Liver (tissue), 9 donors: Measurements from ENCODE around the gene MAVS. TPM values are rescaled to one million over a fixed set of nuclear protein-coding genes. Genes with fewer than 3 reads are reported as not detected.
A peak's percentile ranks its signal among the peaks of the same experiment; 100 is the strongest.

Source experiments
- DNase-seq: peaks from one replicate; pipeline ENCODE4 v3.0.0-alpha.2; 2017; ENCODE audit warnings: low spot score
- H3K27ac ChIP-seq, 2 donors: one replicate each; pipeline ENCODE4 v1.7.0; 2013; ENCODE audit warnings: inconsistent platforms in 2 of 2, low read length in 2 of 2, control low read depth in 1 of 2, low read depth in 1 of 2, mild to moderate bottlenecking in 1 of 2
- H3K27me3 ChIP-seq, 4 donors: one replicate each; pipeline versions ENCODE4 v1.6.1 to v1.7.0; 2013; ENCODE audit warnings: low read length in 3 of 4, inconsistent platforms in 1 of 4, mild to moderate bottlenecking in 1 of 4, moderate library complexity in 1 of 4; ENCODE audit not compliant: control insufficient read depth in 4 of 4, insufficient read depth in 4 of 4
- H3K36me3 ChIP-seq, 4 donors: one replicate each; pipeline versions ENCODE4 v1.6.1 to v1.7.0; 2013; ENCODE audit warnings: low read length in 3 of 4, mild to moderate bottlenecking in 3 of 4, low read depth in 1 of 4, moderate library complexity in 1 of 4; ENCODE audit not compliant: control insufficient read depth in 4 of 4, insufficient read depth in 3 of 4
- H3K4me1 ChIP-seq, 4 donors: one replicate each; pipeline versions ENCODE4 v1.6.1 to v1.7.0; 2013; ENCODE audit warnings: low read length in 3 of 4, mild to moderate bottlenecking in 3 of 4, moderate library complexity in 1 of 4; ENCODE audit not compliant: control insufficient read depth in 4 of 4, insufficient read depth in 4 of 4
- H3K4me3 ChIP-seq, 3 donors: one replicate each; pipeline versions ENCODE4 v1.6.1 to v1.7.0; 2013; ENCODE audit warnings: low read length in 3 of 3, control low read depth in 1 of 3, low read depth in 1 of 3, mild to moderate bottlenecking in 1 of 3
- H3K9ac ChIP-seq, 2 donors: one replicate each; pipeline ENCODE4 v1.7.0; 2013; ENCODE audit warnings: low read length in 2 of 2, mild to moderate bottlenecking in 2 of 2, moderate library complexity in 2 of 2, control low read depth in 1 of 2, low read depth in 1 of 2
- H3K9me3 ChIP-seq, 4 donors: one replicate each; pipeline versions ENCODE4 v1.6.1 to v1.7.0; 2013; ENCODE audit warnings: low read length in 3 of 4; ENCODE audit not compliant: control insufficient read depth in 4 of 4
- EGR1 ChIP-seq, 2 donors: IDR thresholded peaks; 2 replicates each; pipeline ENCODE4 v1.6.1; 2016 to 2018; ENCODE audit warnings: antibody characterized with exemption in 2 of 2, low read depth in 2 of 2
- FOXA1 ChIP-seq: IDR thresholded peaks from 2 replicates; pipeline ENCODE4 v1.6.1; 2016; ENCODE audit warnings: antibody characterized with exemption
- FOXA2 ChIP-seq: IDR thresholded peaks from 2 replicates; pipeline ENCODE4 v1.6.1; 2016; ENCODE audit warnings: antibody characterized with exemption
- HNF4A ChIP-seq, 2 donors: conservative IDR thresholded peaks; 2 replicates each; pipeline ENCODE4 v1.6.1; 2016; ENCODE audit warnings: antibody characterized with exemption in 2 of 2, mild to moderate bottlenecking in 2 of 2
- HNF4G ChIP-seq: IDR thresholded peaks from 2 replicates; pipeline ENCODE4 v1.6.1; 2016; ENCODE audit warnings: antibody characterized with exemption
- JUND ChIP-seq, 2 donors: IDR thresholded peaks; 2 replicates each; pipeline ENCODE4 v1.6.1; 2016; ENCODE audit warnings: antibody characterized with exemption in 2 of 2
- MAX ChIP-seq: IDR thresholded peaks from 2 replicates; pipeline ENCODE4 v1.6.1; 2016; ENCODE audit warnings: antibody characterized with exemption
- NR2F2 ChIP-seq: IDR thresholded peaks from 2 replicates; pipeline ENCODE4 v1.6.1; 2016; ENCODE audit warnings: antibody characterized with exemption
- RAD21 ChIP-seq, 2 donors: IDR thresholded peaks; 2 replicates each; pipeline ENCODE4 v1.6.1; 2016; ENCODE audit warnings: antibody characterized with exemption in 2 of 2, mild to moderate bottlenecking in 2 of 2
- REST ChIP-seq: IDR thresholded peaks from 2 replicates; pipeline ENCODE4 v1.6.1; 2016; ENCODE audit warnings: antibody characterized with exemption, mild to moderate bottlenecking
- RXRA ChIP-seq, 2 donors: IDR thresholded peaks; 2 replicates each; pipeline ENCODE4 v1.6.1; 2017 to 2018; ENCODE audit warnings: antibody characterized with exemption in 2 of 2, mild to moderate bottlenecking in 1 of 2
- SP1 ChIP-seq: IDR thresholded peaks from 2 replicates; pipeline ENCODE4 v1.6.1; 2018; ENCODE audit warnings: antibody characterized with exemption, mild to moderate bottlenecking
- YY1 ChIP-seq: IDR thresholded peaks from 2 replicates; pipeline ENCODE4 v1.6.1; 2016; ENCODE audit warnings: antibody characterized with exemption, mild to moderate bottlenecking
- WGBS: extraction: QIAGEN DNeasy Blood & Tissue Kit; methylation state at CpG from one replicate; pipeline ENCODE4 v1.1.7; 2013; 5-methylcytosine and 5-hydroxymethylcytosine counted together
- polyA plus RNA-seq, 2 donors: library from polyadenylated mRNA; stranded (reverse) in 1 of 2; unstranded in 1 of 2; fragments of 200-250 nt in 1 of 2; fragments of >200 nt in 1 of 2; fragmentation: Nextera tagmentation in 1 of 2; extraction: Ambion mirVana in 1 of 2; gene quantifications; one replicate each; pipeline versions ENCODE4 v1.2.1 to v1.2.3, GENCODE V29; 2013 to 2015
- total RNA-seq, 2 donors: library from RNA; depleted of rRNA; stranded (reverse); fragments of >200 nt; gene quantifications; one replicate each; pipeline ENCODE4 v1.2.3, GENCODE V29; 2014
- TF ChIP-seq, protein P1 (sequence below): fragments of 150-350 bp; IDR thresholded peaks from 2 replicates; pipeline ENCODE4 v1.5.1; 2017; ENCODE audit warnings: improper control_type of control experiment, low read depth, low read length; ENCODE audit not compliant: missing input control
- TF ChIP-seq, protein P2 (sequence below): IDR thresholded peaks from 2 replicates; pipeline ENCODE4 v1.6.1; 2016; ENCODE audit warnings: antibody characterized with exemption
- donor health status: healthy.
- donor health status: healthy.
- donor health status: healthy.
- donor health status: healthy.
- donor health status: healthy.

MAVS gene
- total RNA-seq (10 to 100 TPM; 17.2 to 20.9 TPM), polyA plus RNA-seq (1 to 10 TPM; 4.7 to 6.5 TPM)

- H3K9ac ChIP-seq, result peak within 1 kb of the TSS; percentile 82 to 95
- DNase-seq, result peak; percentile 92
- TF ChIP-seq, protein P1, sequence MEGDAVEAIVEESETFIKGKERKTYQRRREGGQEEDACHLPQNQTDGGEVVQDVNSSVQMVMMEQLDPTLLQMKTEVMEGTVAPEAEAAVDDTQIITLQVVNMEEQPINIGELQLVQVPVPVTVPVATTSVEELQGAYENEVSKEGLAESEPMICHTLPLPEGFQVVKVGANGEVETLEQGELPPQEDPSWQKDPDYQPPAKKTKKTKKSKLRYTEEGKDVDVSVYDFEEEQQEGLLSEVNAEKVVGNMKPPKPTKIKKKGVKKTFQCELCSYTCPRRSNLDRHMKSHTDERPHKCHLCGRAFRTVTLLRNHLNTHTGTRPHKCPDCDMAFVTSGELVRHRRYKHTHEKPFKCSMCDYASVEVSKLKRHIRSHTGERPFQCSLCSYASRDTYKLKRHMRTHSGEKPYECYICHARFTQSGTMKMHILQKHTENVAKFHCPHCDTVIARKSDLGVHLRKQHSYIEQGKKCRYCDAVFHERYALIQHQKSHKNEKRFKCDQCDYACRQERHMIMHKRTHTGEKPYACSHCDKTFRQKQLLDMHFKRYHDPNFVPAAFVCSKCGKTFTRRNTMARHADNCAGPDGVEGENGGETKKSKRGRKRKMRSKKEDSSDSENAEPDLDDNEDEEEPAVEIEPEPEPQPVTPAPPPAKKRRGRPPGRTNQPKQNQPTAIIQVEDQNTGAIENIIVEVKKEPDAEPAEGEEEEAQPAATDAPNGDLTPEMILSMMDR, result no peak
- TF ChIP-seq NR2F2 (peak; percentile 22), YY1 (peak; percentile 41), HNF4G (no peak), FOXA1 (no peak), MAX (no peak), FOXA2 (no peak), HNF4A (conservative IDR thresholded peaks at IDR 0.05) (peak in 1 of 2 donors; percentile 6), RAD21 (IDR thresholded peaks at IDR 0.05) (peak in 1 of 2 donors; percentile 37)
- H3K4me3 ChIP-seq, result peak within 1 kb of the TSS; percentile 82 to 93 (median 82)
- no peaks in the 10 kb centered on the region for H3K27me3 ChIP-seq
- no peaks in the 10 kb centered on the region for H3K9me3 ChIP-seq
- under 1% methylated on average over 72 of the region's 72 CpGs for WGBS
- H3K27ac ChIP-seq, result peak within 1 kb of the TSS; percentile 87 to 94
- no peaks in the 10 kb centered on the region for H3K36me3 ChIP-seq
- H3K4me1 ChIP-seq, result peaks cover 6 to 16% (median 14%) of the 10 kb centered on the region in 4 donors
These were observed at the start of gene MAVS for GRCh38 chr20:3846740-3847428. Gene MAVS, plus strand, starts transcription at chr20:3846834. Its CDS starts 7,791 bp downstream, at chr20:3854625.

GRCh38 chr20:3797226-3797545 lies 49.4 kb upstream of the MAVS start:
- H3K9ac ChIP-seq, result peak overlapping the region in 1 of 2 donors; percentile 71
- peaks cover 10 to 34% (median 22%) of the 10 kb centered on the region in 4 donors for H3K4me1 ChIP-seq
- TF ChIP-seq RXRA (IDR thresholded peaks at IDR 0.05), result no peak
- no peak for TF ChIP-seq EGR1 (IDR thresholded peaks at IDR 0.05; ENCODE audit: low read depth in 2 of 2)
- no peak for TF ChIP-seq HNF4A (conservative IDR thresholded peaks at IDR 0.05)
- TF ChIP-seq REST, result no peak
- TF ChIP-seq JUND (IDR thresholded peaks at IDR 0.05), result no peak
- no peak for TF ChIP-seq SP1
- TF ChIP-seq, protein P2, sequence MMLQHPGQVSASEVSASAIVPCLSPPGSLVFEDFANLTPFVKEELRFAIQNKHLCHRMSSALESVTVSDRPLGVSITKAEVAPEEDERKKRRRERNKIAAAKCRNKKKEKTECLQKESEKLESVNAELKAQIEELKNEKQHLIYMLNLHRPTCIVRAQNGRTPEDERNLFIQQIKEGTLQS, result no peak
- peaks cover 0 to 4% (median under 1%) of the 10 kb centered on the region in 4 donors for H3K36me3 ChIP-seq
- DNase-seq, result no peak
- WGBS, result 94% methylated on average over 5 of the region's 5 CpGs
- peak overlapping the region; percentile 25 to 29 for H3K27ac ChIP-seq
- no peaks in the 10 kb centered on the region for H3K9me3 ChIP-seq
- peak overlapping the region; percentile 2 to 67 (median 54) for H3K4me3 ChIP-seq
- no peaks in the 10 kb centered on the region for H3K27me3 ChIP-seq
